Measurements from ENCODE around the gene PTEN.
"Not testable (repeated sequence)": the region's sequence is repeated elsewhere in the genome, so short reads cannot be mapped to it uniquely, and the experiment has no call there.

PTEN gene

DNA sequence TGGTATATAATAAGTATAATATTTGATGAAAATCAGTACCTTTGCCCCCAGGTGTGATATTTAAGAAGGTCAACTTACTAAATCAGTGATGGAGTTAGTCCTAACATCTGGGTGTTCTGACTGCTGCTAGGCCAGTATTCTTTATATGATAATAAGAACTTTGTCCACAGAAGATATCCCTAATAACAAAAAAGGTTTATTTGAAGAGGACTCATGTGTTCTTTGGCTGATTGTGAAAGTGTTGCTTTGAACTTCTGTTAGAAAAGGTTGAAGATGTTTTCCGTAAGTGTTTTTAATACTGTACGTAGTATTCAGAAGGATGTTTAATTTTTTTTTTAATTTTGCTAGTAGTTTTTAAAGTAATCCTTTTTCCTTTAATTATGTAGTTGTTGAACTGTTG is 10.2 kb downstream of the PTEN start:
- DNase-seq (ENCODE audit: low read depth) = no peak
- H3K4me3 ChIP-seq (ENCODE audit: low read length) = no peak overlapping the region
- TF ChIP-seq, protein P1, sequence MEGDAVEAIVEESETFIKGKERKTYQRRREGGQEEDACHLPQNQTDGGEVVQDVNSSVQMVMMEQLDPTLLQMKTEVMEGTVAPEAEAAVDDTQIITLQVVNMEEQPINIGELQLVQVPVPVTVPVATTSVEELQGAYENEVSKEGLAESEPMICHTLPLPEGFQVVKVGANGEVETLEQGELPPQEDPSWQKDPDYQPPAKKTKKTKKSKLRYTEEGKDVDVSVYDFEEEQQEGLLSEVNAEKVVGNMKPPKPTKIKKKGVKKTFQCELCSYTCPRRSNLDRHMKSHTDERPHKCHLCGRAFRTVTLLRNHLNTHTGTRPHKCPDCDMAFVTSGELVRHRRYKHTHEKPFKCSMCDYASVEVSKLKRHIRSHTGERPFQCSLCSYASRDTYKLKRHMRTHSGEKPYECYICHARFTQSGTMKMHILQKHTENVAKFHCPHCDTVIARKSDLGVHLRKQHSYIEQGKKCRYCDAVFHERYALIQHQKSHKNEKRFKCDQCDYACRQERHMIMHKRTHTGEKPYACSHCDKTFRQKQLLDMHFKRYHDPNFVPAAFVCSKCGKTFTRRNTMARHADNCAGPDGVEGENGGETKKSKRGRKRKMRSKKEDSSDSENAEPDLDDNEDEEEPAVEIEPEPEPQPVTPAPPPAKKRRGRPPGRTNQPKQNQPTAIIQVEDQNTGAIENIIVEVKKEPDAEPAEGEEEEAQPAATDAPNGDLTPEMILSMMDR (IDR thresholded peaks at IDR 0.05; ENCODE audit: insufficient read depth, low read depth, low read length, missing control alignments) = no peak

DNA sequence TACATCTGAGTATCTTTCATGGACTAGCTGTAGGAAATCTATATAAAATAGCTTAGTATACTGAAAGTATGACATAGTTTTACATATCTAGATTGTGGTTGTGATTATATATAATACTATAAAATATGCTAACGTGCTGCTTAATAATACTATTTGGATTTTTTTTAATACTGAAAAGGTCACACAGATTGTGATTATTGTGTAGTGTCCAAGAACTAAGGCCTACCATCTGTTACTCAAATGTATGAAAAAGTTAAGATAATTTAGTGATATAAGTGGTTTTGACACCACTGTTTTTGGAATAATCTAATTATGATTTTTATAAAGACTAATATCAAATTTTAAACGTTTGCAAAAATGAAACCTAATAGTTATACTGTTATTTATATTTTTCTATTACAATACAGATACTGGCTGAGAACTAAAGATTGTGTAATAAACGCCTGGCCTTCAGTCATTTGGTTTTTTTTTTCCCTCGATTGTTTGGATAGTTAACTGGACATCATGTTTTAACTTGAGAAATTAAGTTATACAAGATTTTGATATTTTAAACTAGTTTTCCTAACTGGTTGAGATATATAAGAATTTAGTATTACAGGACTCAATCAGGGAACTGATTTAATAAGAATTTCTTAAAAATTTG is 12.6 kb downstream of the PTEN start:
- no peak for DNase-seq (ENCODE audit: low read depth)
- TF ChIP-seq, protein P1 (IDR thresholded peaks at IDR 0.05; ENCODE audit: insufficient read depth, low read depth, low read length, missing control alignments) = no peak
- no peak overlapping the region for H3K4me3 ChIP-seq (ENCODE audit: low read length)

DNA sequence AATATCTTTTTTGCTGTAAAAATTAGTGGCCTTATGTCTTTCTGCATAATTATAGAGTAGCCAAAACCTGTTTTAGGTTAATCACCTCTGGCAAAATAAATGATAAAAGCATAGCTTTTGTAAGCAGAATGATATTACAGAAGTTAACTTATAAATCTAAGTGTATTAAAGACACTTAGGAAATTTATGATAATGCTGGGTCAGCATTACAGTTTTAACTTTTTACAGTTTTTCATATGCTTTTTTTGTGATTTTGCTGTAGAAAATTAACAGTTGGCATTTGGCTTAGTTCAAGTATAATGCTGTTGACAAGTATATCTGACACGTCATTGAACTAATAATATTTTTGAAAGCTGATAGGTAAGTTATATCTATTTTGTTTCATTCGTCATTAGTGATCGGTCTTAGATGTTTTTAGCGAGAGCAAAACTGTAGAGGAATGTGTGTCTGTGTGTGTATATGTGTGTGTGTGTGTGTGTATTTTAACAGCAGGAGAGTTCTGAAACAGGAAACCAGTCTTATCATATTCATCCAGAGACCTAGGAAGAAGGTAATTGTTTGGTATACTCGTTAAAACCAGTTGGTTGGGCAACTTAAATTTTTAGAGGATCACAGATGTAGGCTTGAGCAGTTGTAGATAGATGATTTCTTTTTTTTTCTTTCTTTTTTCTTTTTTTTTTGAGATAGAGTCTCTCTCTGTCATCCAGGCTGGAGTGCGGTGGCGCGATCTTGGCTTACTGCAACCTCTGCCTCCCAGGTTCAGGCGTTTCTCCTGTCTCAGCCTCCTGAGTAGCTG is 15.4 kb downstream of the PTEN start:
- H3K4me3 ChIP-seq (ENCODE audit: low read length) = no peak overlapping the region
- no peak for DNase-seq (ENCODE audit: low read depth)
- TF ChIP-seq, protein P1 (IDR thresholded peaks at IDR 0.05; ENCODE audit: insufficient read depth, low read depth, low read length, missing control alignments) = no peak

DNA sequence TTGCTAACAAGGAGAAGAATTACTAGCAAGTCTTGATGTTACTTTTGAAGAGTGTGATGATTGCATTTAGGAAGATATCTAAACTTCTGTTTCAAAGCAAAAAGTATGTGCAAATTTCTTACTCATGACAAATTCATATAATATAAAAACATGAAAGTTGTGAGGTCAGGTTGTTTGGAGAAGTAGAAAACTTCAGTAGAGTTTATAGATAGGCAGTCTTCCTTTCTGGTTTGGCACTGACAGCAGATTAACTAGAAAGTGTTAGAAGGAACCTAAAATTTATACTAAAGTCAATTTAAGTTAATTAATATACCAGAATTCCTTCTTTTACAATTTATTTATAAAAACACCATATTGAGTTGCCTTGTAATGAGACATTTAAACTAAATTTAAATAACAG is 16.9 kb downstream of the PTEN start:
- DNase-seq (ENCODE audit: low read depth) = no peak
- TF ChIP-seq, protein P1 (IDR thresholded peaks at IDR 0.05; ENCODE audit: insufficient read depth, low read depth, low read length, missing control alignments) = no peak
- H3K4me3 ChIP-seq (ENCODE audit: low read length) = no peak overlapping the region

DNA sequence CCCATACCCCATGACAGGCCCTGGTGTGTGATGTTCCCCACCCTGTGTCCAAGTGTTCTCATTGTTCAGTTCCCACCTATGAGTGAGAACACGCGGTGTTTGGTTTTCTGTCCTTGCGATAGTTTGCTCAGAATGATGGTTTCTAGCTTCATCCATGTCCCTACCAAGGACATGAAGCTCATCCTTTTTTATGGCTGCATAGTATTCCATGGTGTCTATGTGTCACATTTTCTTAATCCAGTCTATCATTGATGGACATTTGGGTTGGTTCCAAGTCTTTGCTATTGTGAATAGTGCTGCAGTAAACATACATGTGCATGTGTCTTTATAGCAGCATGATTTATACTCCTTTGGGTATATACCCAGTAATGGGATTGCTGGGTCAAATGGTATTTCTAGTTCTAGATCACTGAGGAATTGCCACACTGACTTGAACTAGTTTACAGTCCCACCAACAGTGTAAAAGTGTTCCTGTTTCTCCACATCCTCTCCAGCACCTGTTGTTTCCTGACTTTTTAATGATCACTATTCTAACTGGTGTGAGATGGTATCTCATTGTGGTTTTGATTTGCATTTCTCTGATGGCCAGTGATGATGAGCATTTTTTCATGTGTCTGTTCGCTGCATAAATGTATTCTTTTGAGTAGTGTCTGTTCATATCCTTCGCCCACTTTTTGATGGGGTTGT is 18.1 kb downstream of the PTEN start:
- DNase-seq (ENCODE audit: low read depth); H3K4me3 ChIP-seq (ENCODE audit: low read length): not testable (repeated sequence)

DNA sequence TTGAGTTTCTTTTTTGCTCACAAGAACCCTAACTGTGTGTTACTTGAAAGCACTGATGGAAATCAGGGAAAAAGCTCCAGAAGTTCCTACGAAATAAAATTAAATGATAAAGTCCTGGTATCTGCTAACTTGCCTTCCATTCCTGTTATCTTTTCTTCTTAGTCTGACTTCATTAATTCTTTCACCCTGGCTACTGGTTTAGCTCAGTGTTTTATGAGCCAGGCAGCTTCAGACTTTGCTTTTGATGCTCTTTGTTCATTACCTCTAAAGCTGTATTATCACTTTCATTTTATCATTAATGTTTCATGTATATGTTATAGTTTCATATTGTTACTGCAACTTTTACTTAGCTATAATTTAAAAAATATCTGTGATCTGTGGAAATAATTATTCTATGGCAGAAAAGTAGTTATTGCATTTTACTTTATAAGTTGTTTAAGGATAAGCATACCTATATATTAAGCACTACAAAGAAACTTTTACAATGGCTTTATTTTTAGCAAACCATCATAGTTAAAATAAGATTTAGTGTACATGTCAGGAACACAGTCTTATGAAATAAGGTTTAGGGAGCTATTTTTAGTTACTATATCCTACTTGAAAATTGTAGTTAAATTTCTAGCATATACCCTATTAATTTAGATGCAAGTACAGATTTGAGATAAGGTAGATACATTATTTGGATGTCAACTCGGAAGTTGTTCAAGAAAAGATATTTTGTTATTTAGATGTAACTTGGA is 19.3 kb downstream of the PTEN start:
- no peak overlapping the region for H3K4me3 ChIP-seq (ENCODE audit: low read length)

More for the DNA sequence above, 19.3 kb downstream of the PTEN start:
- DNase-seq (ENCODE audit: low read depth) = no peak
- TF ChIP-seq, protein P1 (IDR thresholded peaks at IDR 0.05; ENCODE audit: insufficient read depth, low read depth, low read length, missing control alignments) = no peak

All from epithelial cell of esophagus (primary cell).